Measurements from ENCODE around the gene AJAP1. TPM values are rescaled to one million over a fixed set of nuclear protein-coding genes. Genes with fewer than 3 reads are reported as not detected.

The AJAP1 gene
- total and polyA plus RNA-seq, 4 donors: 0.16 to 2.3 TPM; not detected in 2

DNA sequence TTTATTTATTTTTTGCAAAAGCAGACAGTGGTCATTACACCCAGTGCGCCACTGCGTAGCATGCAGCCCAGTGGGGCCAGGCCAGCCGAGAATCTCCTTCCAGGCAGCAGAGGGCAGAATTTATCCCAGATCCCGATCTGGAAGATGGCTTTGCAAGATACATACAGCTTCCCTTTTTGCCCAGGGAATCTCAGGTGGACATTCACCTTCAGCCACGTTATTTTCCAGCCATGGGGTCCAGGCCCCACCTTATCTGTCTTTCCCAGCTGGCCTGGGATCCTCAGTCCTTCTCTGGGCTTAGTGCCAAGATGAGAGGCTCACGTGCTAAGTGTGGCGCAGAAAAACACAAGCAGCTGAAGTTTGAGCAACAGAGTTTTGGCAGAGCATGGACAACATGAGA, 123.6 kb downstream of the AJAP1 start:
- no peak overlapping the region for H3K4me3 ChIP-seq (ENCODE audit: low read length in 2 of 2)
- H3K9me3 ChIP-seq (ENCODE audit: control insufficient read depth, low read length): no peaks in the 10 kb centered on the region
- H3K36me3 ChIP-seq (ENCODE audit: control insufficient read depth in 1 of 2, insufficient read depth in 2 of 2, low read length in 1 of 2): no peaks in the 10 kb centered on the region
- DNase-seq (no peak), ATAC-seq (ENCODE audit: low FRiP score) (no peak)
- WGBS, 2 donors: 21 to 25% methylated on average over 7 of the region's 7 CpGs
- no peaks in the 10 kb centered on the region for H3K27me3 ChIP-seq (ENCODE audit: control insufficient read depth in 1 of 2, insufficient read depth in 2 of 2, low read length in 1 of 2)
- no peak overlapping the region for H3K27ac ChIP-seq (ENCODE audit: low read depth in 1 of 2, low read length in 2 of 2)
- intact Hi-C loops (cut with DNase I): no loop called here
- no peaks in the 10 kb centered on the region for H3K4me1 ChIP-seq (ENCODE audit: control insufficient read depth in 1 of 2, insufficient read depth in 2 of 2, low read length in 2 of 2)

DNA sequence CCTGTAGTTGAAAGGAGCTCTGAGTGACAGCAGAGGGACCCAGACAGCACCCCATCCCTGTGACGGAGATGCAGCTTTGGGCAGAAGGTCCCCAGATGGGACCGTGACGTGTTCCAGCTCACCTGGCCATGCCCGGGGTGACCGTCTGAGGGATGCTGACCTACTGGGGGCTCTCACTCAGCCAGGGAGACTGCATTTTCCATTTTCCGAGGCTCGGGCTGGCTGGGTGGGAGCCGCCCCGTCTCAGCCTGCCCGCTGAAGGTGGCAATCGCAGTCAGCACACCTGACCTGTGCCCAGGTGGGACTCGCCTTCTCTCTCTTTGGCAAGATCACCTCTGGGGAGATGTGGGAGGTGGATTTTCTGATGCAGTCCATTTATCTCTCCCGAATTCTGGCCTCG, 127.2 kb downstream of the AJAP1 start:
- DNase-seq (no peak), ATAC-seq (ENCODE audit: low FRiP score) (no peak)
- Histone ChIP-seq H3K4me1 (ENCODE audit: control insufficient read depth in 1 of 2, insufficient read depth in 2 of 2, low read length in 2 of 2) (no peaks in the 10 kb centered on the region), H3K4me3 (ENCODE audit: low read length in 2 of 2) (no peak overlapping the region), H3K9me3 (ENCODE audit: control insufficient read depth, low read length) (no peaks in the 10 kb centered on the region), H3K36me3 (ENCODE audit: control insufficient read depth in 1 of 2, insufficient read depth in 2 of 2, low read length in 1 of 2) (no peaks in the 10 kb centered on the region), H3K27ac (ENCODE audit: low read depth in 1 of 2, low read length in 2 of 2) (no peak overlapping the region), H3K27me3 (ENCODE audit: control insufficient read depth in 1 of 2, insufficient read depth in 2 of 2, low read length in 1 of 2) (no peaks in the 10 kb centered on the region)
- 86 to 87% methylated on average over 14 of the region's 14 CpGs for WGBS, 2 donors
- intact Hi-C loops (cut with DNase I): no loop called here

DNA sequence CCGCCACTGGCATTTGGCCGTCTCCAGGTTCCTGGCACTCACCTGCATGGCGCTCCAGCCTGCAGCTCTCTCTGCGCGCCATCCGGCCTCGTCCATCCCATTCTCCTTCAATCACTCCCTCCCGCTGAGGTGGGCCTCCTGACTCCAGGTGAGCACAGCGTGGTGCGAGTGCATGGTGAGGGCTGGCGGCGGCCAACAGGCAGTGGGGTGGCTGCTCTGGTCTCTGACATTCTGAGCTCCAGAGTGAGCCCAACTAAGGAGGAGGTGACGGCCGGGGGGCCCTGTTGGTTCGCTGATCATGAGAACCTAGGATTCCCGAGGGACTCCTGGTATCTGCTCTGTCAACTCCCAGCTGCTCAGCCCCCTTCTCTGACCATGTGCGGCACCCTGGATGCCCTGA, 130.4 kb downstream of the AJAP1 start:
- H3K9me3 ChIP-seq (ENCODE audit: control insufficient read depth, low read length): no peaks in the 10 kb centered on the region
- DNase-seq (no peak), ATAC-seq (ENCODE audit: low FRiP score) (no peak)
- H3K36me3 ChIP-seq (ENCODE audit: control insufficient read depth in 1 of 2, insufficient read depth in 2 of 2, low read length in 1 of 2): no peaks in the 10 kb centered on the region
- no peaks in the 10 kb centered on the region for H3K4me1 ChIP-seq (ENCODE audit: control insufficient read depth in 1 of 2, insufficient read depth in 2 of 2, low read length in 2 of 2)
- H3K4me3 ChIP-seq (ENCODE audit: low read length in 2 of 2): no peak overlapping the region
- H3K27me3 ChIP-seq (ENCODE audit: control insufficient read depth in 1 of 2, insufficient read depth in 2 of 2, low read length in 1 of 2): no peaks in the 10 kb centered on the region
- intact Hi-C loops (cut with DNase I): no loop called here
- no peak overlapping the region for H3K27ac ChIP-seq (ENCODE audit: low read depth in 1 of 2, low read length in 2 of 2)
- WGBS, 2 donors: 81 to 84% methylated on average over 17 of the region's 17 CpGs

DNA sequence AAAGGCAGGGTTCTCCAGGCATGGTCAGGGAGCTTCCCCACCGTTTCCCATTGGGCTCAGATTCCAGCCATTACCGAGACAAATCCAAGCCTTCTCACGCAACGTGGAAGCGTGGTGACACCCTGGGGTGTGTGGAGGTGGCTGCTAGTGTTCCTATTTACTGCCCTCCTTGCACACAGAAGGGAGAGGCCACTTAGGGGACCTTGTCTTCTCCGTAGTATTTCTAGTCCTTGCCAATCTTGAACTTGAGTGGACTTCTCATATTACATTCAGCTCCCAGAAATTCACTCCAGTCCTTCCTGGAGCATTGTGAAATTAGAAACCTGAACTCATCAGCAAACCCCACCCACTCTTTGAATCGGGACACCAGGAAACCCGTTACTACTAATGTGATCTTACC, 131.6 kb downstream of the AJAP1 start:
- H3K27ac ChIP-seq (ENCODE audit: low read depth in 1 of 2, low read length in 2 of 2): no peak overlapping the region
- DNase-seq (no peak), ATAC-seq (ENCODE audit: low FRiP score) (no peak)
- 80 to 82% methylated on average over 8 of the region's 8 CpGs for WGBS, 2 donors
- no peak overlapping the region for H3K4me3 ChIP-seq (ENCODE audit: low read length in 2 of 2)
- intact Hi-C loops (cut with DNase I): no loop called here
- no peaks in the 10 kb centered on the region for H3K27me3 ChIP-seq (ENCODE audit: control insufficient read depth in 1 of 2, insufficient read depth in 2 of 2, low read length in 1 of 2)
- no peaks in the 10 kb centered on the region for H3K4me1 ChIP-seq (ENCODE audit: control insufficient read depth in 1 of 2, insufficient read depth in 2 of 2, low read length in 2 of 2)
- no peaks in the 10 kb centered on the region for H3K9me3 ChIP-seq (ENCODE audit: control insufficient read depth, low read length)
- H3K36me3 ChIP-seq (ENCODE audit: control insufficient read depth in 1 of 2, insufficient read depth in 2 of 2, low read length in 1 of 2): no peaks in the 10 kb centered on the region

DNA sequence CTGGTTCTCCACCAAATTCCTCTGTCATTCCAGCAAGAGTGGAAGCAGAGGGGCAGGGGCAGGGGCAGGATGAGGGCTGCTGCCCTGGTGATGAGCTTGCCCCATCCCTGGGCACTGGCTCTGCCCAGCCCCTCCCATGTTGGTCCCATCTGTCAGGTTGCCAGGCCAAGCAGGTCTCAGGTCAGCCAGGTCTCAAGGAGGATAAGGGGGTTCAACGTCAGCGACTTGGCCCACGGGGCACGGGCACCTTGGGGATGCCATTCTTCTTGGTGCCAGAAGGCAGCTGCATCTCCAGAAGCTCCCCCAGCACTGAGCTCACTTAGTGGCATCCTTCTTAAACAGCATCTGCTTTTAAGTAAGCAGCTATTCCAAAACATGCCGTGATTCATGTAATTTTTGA, 133.1 kb downstream of the AJAP1 start:
- Histone ChIP-seq H3K4me1 (ENCODE audit: control insufficient read depth in 1 of 2, insufficient read depth in 2 of 2, low read length in 2 of 2) (no peaks in the 10 kb centered on the region), H3K4me3 (ENCODE audit: low read length in 2 of 2) (no peak overlapping the region), H3K36me3 (ENCODE audit: control insufficient read depth in 1 of 2, insufficient read depth in 2 of 2, low read length in 1 of 2) (no peaks in the 10 kb centered on the region), H3K9me3 (ENCODE audit: control insufficient read depth, low read length) (no peaks in the 10 kb centered on the region), H3K27ac (ENCODE audit: low read depth in 1 of 2, low read length in 2 of 2) (no peak overlapping the region), H3K27me3 (ENCODE audit: control insufficient read depth in 1 of 2, insufficient read depth in 2 of 2, low read length in 1 of 2) (no peaks in the 10 kb centered on the region)
- DNase-seq (no peak), ATAC-seq (ENCODE audit: low FRiP score) (no peak)
- 79 to 81% methylated on average over 5 of the region's 5 CpGs for WGBS, 2 donors
- intact Hi-C loops (cut with DNase I): no loop called here

DNA sequence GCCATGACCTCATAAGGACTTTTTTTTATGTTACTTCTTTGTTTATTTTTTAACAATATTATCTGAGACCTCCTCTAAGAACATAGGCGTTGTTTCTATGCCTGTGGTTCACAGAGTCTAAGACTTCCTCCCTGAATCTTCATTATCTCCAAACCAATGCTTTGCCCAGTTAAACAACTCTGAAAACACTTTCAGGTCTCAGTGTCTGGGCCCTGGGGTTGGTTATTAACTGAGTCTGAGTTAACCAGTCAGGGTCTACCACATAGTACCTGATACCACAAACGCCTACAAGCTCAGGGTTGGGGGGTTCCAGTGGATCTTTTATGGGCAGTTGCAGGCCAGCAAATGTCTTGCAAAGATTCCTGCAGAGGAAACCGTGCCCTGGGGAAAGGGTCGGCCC, 138.2 kb downstream of the AJAP1 start:
- no peaks in the 10 kb centered on the region for H3K4me1 ChIP-seq (ENCODE audit: control insufficient read depth in 1 of 2, insufficient read depth in 2 of 2, low read length in 2 of 2)
- WGBS, 2 donors: 64 to 65% methylated on average over 4 of the region's 4 CpGs
- H3K9me3 ChIP-seq (ENCODE audit: control insufficient read depth, low read length): no peaks in the 10 kb centered on the region
- no peak overlapping the region for H3K4me3 ChIP-seq (ENCODE audit: low read length in 2 of 2)
- intact Hi-C loops (cut with DNase I): no loop called here
- no peaks in the 10 kb centered on the region for H3K27me3 ChIP-seq (ENCODE audit: control insufficient read depth in 1 of 2, insufficient read depth in 2 of 2, low read length in 1 of 2)
- ATAC-seq (ENCODE audit: low FRiP score) (no peak), DNase-seq (no peak)
- no peak overlapping the region for H3K27ac ChIP-seq (ENCODE audit: low read depth in 1 of 2, low read length in 2 of 2)
- no peaks in the 10 kb centered on the region for H3K36me3 ChIP-seq (ENCODE audit: control insufficient read depth in 1 of 2, insufficient read depth in 2 of 2, low read length in 1 of 2)

DNA sequence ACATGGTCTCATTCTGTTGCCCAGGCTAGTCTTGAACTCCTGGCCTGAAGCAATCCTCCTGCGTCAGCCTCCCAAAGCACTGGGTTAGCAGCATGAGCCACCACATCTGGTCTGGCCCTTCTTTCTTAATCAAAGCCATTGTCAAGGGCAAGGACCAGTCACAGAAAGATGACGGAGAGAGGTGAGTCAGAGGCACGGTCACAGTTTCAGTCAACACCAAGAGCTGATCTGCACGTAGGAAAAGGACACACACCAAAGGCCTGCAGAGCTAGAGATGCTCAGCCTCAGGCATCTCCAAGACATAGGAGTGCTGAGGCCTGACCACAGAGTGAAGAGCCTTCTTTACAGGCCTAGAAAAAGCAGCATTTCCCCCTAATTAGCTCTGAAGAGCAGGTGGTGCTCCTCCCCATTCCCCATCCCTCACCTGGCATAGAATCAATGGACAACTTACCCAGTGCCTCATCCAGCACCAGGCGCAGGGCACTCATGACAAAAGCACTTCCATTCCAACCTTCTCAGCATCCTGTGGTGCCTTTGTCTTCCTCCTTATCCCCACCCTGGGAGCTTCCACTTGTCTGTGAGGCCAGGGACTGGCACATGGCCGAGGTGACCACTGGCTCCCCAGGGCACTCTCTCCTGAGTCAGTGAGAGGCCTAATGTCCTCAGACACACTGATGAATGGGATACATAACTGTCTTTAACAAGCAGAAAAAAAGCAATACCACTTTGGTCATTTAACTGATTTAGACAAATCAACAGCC, 139.8 kb downstream of the AJAP1 start:
- no peak overlapping the region for H3K4me3 ChIP-seq (ENCODE audit: low read length in 2 of 2)
- intact Hi-C loops (cut with DNase I): no loop called here
- H3K27ac ChIP-seq (ENCODE audit: low read depth in 1 of 2, low read length in 2 of 2): no peak overlapping the region
- DNase-seq (no peak), ATAC-seq (ENCODE audit: low FRiP score) (no peak)
- no peaks in the 10 kb centered on the region for H3K27me3 ChIP-seq (ENCODE audit: control insufficient read depth in 1 of 2, insufficient read depth in 2 of 2, low read length in 1 of 2)
- H3K36me3 ChIP-seq (ENCODE audit: control insufficient read depth in 1 of 2, insufficient read depth in 2 of 2, low read length in 1 of 2): no peaks in the 10 kb centered on the region
- WGBS, 2 donors: 76 to 80% methylated on average over 6 of the region's 6 CpGs
- H3K9me3 ChIP-seq (ENCODE audit: control insufficient read depth, low read length): no peaks in the 10 kb centered on the region
- no peaks in the 10 kb centered on the region for H3K4me1 ChIP-seq (ENCODE audit: control insufficient read depth in 1 of 2, insufficient read depth in 2 of 2, low read length in 2 of 2)

DNA sequence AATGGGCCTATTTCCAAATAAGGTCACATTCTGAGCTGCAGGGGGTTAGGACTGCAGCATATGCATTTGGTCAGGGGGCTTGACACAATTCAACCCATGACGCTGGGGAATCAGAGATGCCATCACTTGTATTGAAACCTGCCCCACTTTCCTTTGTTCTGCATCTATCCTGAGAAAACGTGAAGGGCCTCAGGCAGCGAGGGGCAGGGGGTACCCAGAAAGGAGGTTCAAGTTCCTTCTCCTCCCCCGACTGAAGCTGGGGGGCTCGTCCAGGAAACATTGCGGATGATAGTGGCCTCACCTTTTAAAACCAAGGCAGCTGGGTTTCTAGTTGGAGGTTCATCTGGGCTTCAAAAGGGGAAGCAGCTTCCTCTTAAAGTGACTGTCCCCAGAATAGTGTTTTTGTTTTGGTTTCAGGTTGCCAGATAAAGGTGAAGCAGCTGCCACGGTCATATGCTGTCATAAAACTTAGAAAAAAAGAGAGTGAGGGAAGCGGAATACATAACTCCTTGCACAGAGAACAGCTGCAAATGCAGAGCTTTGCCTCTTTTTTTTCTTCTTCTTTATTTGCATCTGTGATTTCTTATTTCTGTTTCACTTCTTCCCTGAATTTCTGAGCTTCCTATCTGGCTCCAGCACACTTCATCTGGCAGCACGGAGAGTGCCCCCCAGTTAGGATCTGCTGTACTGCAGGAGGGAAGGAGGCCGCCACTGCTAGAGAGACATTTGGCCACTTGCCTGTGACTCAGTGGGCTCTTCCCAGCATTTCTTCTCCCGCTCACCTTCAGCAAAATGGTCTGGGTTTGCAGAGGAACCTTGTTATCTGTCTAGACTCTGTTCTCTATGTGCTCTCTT, 142.0 kb downstream of the AJAP1 start:
- Histone ChIP-seq H3K36me3 (ENCODE audit: control insufficient read depth in 1 of 2, insufficient read depth in 2 of 2, low read length in 1 of 2) (no peaks in the 10 kb centered on the region), H3K4me1 (ENCODE audit: control insufficient read depth in 1 of 2, insufficient read depth in 2 of 2, low read length in 2 of 2) (no peaks in the 10 kb centered on the region), H3K27me3 (ENCODE audit: control insufficient read depth in 1 of 2, insufficient read depth in 2 of 2, low read length in 1 of 2) (no peaks in the 10 kb centered on the region), H3K4me3 (ENCODE audit: low read length in 2 of 2) (no peak overlapping the region), H3K9me3 (ENCODE audit: control insufficient read depth, low read length) (no peaks in the 10 kb centered on the region), H3K27ac (ENCODE audit: low read depth in 1 of 2, low read length in 2 of 2) (no peak overlapping the region)
- intact Hi-C loops (cut with DNase I): loop anchor here in 1 of 2 donors (1.0 kb wide), 1 partner anchor 8 kb away; no protein-coding TSS in a partner anchor
- no peak for DNase-seq
- ATAC-seq (ENCODE audit: low FRiP score): no peak
- WGBS, 2 donors: 71% methylated on average over 11 of the region's 11 CpGs

DNA sequence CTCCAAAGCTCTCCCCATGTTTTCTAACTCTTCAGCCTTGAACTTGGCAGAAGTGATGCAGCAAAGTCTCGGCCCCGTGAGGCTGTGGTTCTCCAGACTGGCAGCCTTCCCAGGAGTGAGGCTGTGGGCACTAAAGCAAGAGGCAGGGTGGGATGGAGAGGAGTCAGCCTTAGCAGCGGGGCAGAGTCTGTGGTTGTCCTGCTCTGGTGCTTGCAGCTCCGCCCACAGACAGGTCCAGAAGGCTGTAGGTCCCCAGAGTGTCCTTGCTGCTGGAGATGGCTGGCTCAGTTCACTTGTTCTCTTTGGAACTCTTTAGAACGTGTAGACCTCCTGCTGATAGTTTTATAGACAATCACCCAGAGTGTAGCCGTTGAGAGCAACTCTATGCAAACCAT, 142.6 kb downstream of the AJAP1 start:
- 48 to 50% methylated on average over 6 of the region's 6 CpGs for WGBS, 2 donors
- intact Hi-C loops (cut with DNase I): loop anchor here in 1 of 2 donors (1.0 kb wide), 1 partner anchor 9 kb away; no protein-coding TSS in a partner anchor
- Histone ChIP-seq H3K4me3 (ENCODE audit: low read length in 2 of 2) (no peak overlapping the region), H3K36me3 (ENCODE audit: control insufficient read depth in 1 of 2, insufficient read depth in 2 of 2, low read length in 1 of 2) (no peaks in the 10 kb centered on the region), H3K9me3 (ENCODE audit: control insufficient read depth, low read length) (no peaks in the 10 kb centered on the region), H3K27me3 (ENCODE audit: control insufficient read depth in 1 of 2, insufficient read depth in 2 of 2, low read length in 1 of 2) (no peaks in the 10 kb centered on the region), H3K4me1 (ENCODE audit: control insufficient read depth in 1 of 2, insufficient read depth in 2 of 2, low read length in 2 of 2) (no peaks in the 10 kb centered on the region), H3K27ac (ENCODE audit: low read depth in 1 of 2, low read length in 2 of 2) (no peak overlapping the region)
- DNase-seq (no peak), ATAC-seq (ENCODE audit: low FRiP score) (no peak)

Data from aorta (tissue), 5 donors.